ENCODE measurements around the gene CST9L. TPM values are rescaled to one million over a fixed set of nuclear protein-coding genes. Genes with fewer than 3 reads are reported as not detected.

Gene CST9L
- total RNA-seq, 1 experiment from 2014 or later: not detected

DNA sequence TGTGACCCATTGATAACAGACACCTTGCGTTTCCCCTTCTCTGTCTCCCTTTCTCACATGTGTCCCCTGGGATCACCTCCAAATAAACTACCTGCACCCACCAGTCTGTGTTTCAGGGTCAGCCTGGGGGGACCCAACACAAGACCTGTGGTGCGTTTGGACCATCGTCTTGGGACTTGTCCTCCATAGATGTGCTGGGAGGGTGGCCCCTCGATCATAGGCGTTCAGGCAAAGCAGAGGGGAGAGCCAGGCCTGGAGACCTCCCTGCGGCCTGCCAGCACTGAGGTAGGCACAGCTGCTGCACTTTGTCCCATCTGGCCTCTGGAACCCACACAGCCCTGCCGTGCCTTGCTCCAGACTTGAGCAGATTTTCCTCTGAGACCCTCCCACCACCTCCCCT is 19.3 kb upstream of the CST9L start:
- Histone ChIP-seq H3K27me3 (ENCODE audit: insufficient read depth, low read length) (peaks cover 6% of the 10 kb centered on the region; the same call in 1 of the 2 replicates), H3K9me3 (ENCODE audit: control insufficient read depth in 1 of 2, insufficient read depth in 1 of 2, low read depth in 1 of 2, low read length in 2 of 2) (no peaks in the 10 kb centered on the region), H2AFZ (ENCODE audit: low read depth, low read length, poor library complexity, severe bottlenecking) (no peak overlapping the region), H3K4me1 (ENCODE audit: control insufficient read depth in 1 of 2, insufficient read depth in 2 of 2, low read length in 2 of 2) (no peaks in the 10 kb centered on the region), H3K27ac (ENCODE audit: low read depth, low read length) (no peak overlapping the region), H3K36me3 (ENCODE audit: control insufficient read depth in 1 of 2, insufficient read depth in 2 of 2, low read length in 2 of 2) (no peaks in the 10 kb centered on the region), H4K20me1 (ENCODE audit: insufficient read depth) (no peaks in the 10 kb centered on the region), H3K4me2 (ENCODE audit: low read length) (no peak overlapping the region), H3K4me3 (replicated peaks in 1 of 2; ENCODE audit: low read depth in 1 of 2, low read length in 2 of 2) (no peak overlapping the region), H3K9ac (ENCODE audit: low read length) (no peak overlapping the region), H3K79me2 (ENCODE audit: insufficient read depth, low read length) (no peaks in the 10 kb centered on the region), H3K9me2 (ENCODE audit: insufficient read depth) (no peaks in the 10 kb centered on the region)
- BruUV-seq (replicated peaks): no TSS peak
- no peak for TF ChIP-seq EGR1 (IDR thresholded peaks at IDR 0.05; ENCODE audit: low read depth)
- no peak for ATAC-seq
- no peak for DNase-seq (ENCODE audit: low read depth, low spot score)
- CTCF ChIA-PET: no interaction called here
- RAD21 ChIA-PET (ENCODE audit: low non-redundant PET in 1 of 2, low total read pairs in 2 of 2, uncharacterized antibody in 2 of 2, unreplicated experiment in 2 of 2): no interaction called here
- intact Hi-C loops (cut with micrococcal nuclease): no loop called here
- POLR2A ChIA-PET: no interaction called here

DNA sequence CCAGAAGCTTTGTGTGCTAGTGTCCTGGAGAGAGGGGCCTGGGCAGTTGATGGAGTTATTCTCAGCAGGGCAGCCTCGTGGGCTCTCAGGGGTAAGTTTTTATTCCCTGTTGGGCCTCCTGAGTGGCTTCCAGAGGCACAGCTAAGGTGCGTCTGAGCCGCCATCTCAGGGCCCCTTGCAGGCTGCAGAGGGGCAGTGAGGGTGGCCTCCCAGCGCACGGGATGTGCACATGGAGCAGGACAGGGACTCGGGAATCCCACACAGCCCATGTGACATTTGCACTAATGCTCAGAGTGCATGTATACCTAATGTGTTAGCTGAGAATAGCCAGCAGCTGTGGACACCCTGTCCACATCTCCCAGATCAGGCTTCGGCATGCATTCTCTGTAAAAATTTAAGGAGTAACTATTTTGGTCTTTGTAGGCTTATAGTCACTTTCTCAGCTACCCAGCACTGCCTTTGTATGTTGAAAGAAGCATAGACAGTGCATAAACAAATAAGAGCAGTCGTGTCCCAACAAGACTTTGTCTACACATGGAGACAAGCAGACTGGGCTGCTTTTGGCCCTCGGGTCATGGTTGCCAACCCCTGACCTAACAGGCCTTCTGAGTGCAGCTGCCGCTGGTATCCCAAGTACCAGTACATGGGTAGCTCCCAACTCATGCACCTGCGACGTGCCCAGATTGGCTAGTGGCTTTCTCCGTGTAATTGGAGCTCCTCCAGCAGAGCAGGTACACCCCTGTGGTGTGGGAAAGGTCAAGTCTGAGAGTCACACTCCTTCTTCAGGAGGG is 18.6 kb upstream of the CST9L start:
- ChIA-PET RAD21 (ENCODE audit: low non-redundant PET in 1 of 2, low total read pairs in 2 of 2, uncharacterized antibody in 2 of 2, unreplicated experiment in 2 of 2) (no interaction called here), POLR2A (no interaction called here), CTCF (no interaction called here)
- H4K20me1 ChIP-seq (ENCODE audit: insufficient read depth): no peaks in the 10 kb centered on the region
- H3K4me3 ChIP-seq (replicated peaks in 1 of 2; ENCODE audit: low read depth in 1 of 2, low read length in 2 of 2): no peak overlapping the region
- H3K9ac ChIP-seq (ENCODE audit: low read length): no peak overlapping the region
- H3K9me2 ChIP-seq (ENCODE audit: insufficient read depth): no peaks in the 10 kb centered on the region
- TF ChIP-seq EZH2 (IDR thresholded peaks at IDR 0.05) (no peak), ELF1 (IDR thresholded peaks at IDR 0.05; ENCODE audit: borderline replicate concordance, low read depth) (no peak), EGR1 (IDR thresholded peaks at IDR 0.05; ENCODE audit: low read depth) (no peak), SIN3A (IDR thresholded peaks at IDR 0.05; ENCODE audit: low read depth) (no peak), TCF7L2 (IDR thresholded peaks at IDR 0.05; ENCODE audit: borderline replicate concordance, extremely low read depth, insufficient read depth, insufficient read length) (no peak)
- TF ChIP-seq, protein P1, sequence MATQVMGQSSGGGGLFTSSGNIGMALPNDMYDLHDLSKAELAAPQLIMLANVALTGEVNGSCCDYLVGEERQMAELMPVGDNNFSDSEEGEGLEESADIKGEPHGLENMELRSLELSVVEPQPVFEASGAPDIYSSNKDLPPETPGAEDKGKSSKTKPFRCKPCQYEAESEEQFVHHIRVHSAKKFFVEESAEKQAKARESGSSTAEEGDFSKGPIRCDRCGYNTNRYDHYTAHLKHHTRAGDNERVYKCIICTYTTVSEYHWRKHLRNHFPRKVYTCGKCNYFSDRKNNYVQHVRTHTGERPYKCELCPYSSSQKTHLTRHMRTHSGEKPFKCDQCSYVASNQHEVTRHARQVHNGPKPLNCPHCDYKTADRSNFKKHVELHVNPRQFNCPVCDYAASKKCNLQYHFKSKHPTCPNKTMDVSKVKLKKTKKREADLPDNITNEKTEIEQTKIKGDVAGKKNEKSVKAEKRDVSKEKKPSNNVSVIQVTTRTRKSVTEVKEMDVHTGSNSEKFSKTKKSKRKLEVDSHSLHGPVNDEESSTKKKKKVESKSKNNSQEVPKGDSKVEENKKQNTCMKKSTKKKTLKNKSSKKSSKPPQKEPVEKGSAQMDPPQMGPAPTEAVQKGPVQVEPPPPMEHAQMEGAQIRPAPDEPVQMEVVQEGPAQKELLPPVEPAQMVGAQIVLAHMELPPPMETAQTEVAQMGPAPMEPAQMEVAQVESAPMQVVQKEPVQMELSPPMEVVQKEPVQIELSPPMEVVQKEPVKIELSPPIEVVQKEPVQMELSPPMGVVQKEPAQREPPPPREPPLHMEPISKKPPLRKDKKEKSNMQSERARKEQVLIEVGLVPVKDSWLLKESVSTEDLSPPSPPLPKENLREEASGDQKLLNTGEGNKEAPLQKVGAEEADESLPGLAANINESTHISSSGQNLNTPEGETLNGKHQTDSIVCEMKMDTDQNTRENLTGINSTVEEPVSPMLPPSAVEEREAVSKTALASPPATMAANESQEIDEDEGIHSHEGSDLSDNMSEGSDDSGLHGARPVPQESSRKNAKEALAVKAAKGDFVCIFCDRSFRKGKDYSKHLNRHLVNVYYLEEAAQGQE (IDR thresholded peaks at IDR 0.05; ENCODE audit: low read depth): no peak
- H2AFZ ChIP-seq (ENCODE audit: low read depth, low read length, poor library complexity, severe bottlenecking): no peak overlapping the region
- no peaks in the 10 kb centered on the region for H3K9me3 ChIP-seq (ENCODE audit: control insufficient read depth in 1 of 2, insufficient read depth in 1 of 2, low read depth in 1 of 2, low read length in 2 of 2)
- H3K27me3 ChIP-seq (ENCODE audit: insufficient read depth, low read length): peaks cover 6% of the 10 kb centered on the region; the same call in 1 of the 2 replicates
- no peak for ATAC-seq
- no peaks in the 10 kb centered on the region for H3K36me3 ChIP-seq (ENCODE audit: control insufficient read depth in 1 of 2, insufficient read depth in 2 of 2, low read length in 2 of 2)
- intact Hi-C loops (cut with micrococcal nuclease): no loop called here
- H3K27ac ChIP-seq (ENCODE audit: low read depth, low read length): no peak overlapping the region
- no TSS peak for BruUV-seq (replicated peaks)
- H3K4me2 ChIP-seq (ENCODE audit: low read length): no peak overlapping the region
- no peak for DNase-seq (ENCODE audit: low read depth, low spot score)
- H3K79me2 ChIP-seq (ENCODE audit: insufficient read depth, low read length): no peaks in the 10 kb centered on the region
- no peaks in the 10 kb centered on the region for H3K4me1 ChIP-seq (ENCODE audit: control insufficient read depth in 1 of 2, insufficient read depth in 2 of 2, low read length in 2 of 2)
